Right kidney (tissue), 1 donor: ENCODE measurements around the gene STXBP4.

Source experiments
- DNase-seq: peaks from one replicate; pipeline ENCODE4 v3.0.0-alpha.2; 2016

The STXBP4 gene

GRCh38 chr17:55120651-55121050 is 152.1 kb downstream of the STXBP4 start:
- no peak for DNase-seq

DNA sequence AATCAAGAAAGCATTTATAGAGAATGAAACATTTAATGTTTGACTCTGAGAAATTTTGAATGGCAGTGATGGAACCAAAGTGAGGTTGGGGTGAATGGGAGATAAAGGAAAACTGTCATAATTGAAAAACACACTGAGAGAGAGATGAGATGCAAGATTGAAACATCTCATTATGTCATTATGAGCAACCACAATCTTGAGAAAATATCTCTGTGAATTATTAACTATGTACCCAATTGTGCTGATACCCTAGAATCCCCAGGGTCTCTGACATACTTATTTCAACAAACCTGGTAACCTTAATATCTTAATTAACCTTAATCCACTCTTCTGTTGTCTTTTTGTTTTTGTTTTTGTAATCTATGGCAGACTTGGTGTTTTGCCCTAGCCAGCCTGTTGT is 152.7 kb downstream of the STXBP4 start:
- DNase-seq = no peak

DNA sequence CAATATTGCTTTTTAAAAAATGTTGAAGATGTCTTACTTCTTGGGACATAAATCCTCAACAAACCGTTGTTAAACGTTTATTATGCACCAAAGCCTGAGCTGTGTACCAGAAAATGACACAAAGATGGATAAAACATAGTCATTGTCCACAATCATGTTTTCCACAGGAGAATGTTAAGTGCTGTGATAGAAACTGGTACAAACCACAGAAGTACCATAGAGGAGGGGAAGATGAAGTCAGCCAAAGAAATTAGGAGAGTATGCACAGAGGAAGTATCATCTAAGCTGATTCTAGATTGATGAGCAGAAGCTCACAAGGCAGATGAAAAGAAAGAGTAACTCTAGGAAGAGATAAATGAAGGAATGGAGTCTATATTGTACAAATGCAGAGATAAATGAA is 153.5 kb downstream of the STXBP4 start:
- DNase-seq = no peak

- DNase-seq = no peak
Measured at GRCh38 chr17:55124730-55125360, 156.3 kb downstream of the STXBP4 start.

- DNase-seq = no peak
Measured at GRCh38 chr17:55133583-55133982, 165.0 kb downstream of the STXBP4 start.

DNA sequence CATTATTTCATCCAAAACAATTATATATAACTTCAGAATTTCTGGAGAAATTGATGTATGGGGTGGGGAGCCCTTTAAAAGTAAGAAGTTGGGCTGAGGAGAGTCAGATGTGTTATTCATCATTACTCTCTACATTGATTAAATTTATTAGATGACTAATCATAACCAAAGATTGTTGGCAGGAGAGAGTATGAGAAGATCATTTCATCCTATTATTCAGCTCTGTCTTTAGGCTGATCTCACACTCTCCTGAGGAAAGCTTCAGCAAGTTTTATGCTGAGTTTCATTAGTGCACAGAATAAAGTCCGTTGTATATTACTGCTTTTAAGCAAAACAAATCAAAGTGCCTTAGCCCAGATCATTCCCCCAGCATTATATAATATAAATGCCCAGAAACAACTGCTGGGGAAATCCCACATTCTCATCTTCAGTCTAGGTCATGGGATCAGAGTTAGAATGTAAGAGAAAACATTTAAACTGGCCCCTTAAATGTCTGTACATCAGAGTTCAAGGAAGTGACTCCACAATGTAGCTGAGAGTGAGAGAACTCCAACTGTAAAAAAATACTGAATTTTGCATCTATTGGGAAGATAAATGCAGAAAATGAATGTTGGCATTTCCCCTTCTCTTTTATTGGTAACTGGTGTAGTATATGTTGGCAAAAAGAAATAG is 166.1 kb downstream of the STXBP4 start:
- DNase-seq = no peak

DNA sequence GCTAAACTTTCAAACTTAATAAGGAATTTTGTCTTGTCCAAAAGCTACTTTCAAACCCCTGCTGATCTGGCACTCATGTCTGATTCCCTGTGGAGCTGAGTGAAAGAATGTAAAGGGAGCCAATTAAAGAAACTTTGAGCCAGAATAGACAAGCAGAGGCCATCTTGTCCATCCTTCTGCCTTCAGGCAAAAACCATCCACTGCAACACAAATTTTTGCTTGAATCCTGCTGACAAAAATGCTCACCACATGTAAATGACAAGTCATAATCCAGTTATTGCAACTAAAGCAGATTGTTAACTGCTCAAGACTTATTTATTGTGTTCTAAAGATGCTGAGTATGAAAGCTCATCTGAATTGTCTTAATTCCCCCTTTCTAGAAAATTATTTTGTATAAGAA is 172.2 kb downstream of the STXBP4 start:
- DNase-seq = no peak

DNA sequence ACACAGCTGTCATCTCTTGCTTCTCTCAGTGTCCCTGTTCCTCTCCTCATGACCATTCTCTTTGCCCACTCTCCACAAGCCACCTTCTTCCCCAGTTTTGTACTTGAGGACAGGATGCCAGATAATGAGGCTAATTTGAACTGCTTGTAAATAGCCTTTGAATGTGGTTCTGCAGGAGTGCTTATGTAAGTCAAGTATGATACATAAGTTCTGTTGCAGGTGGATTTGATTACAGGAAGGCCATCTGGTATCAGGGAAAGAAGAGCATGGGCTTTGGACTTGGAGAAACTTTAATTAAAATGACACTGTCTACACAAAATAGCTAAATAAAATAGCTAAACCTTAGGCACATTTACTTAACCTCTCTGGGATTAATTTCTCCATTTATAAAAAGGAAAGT is 176.0 kb downstream of the STXBP4 start:
- no peak for DNase-seq

DNA sequence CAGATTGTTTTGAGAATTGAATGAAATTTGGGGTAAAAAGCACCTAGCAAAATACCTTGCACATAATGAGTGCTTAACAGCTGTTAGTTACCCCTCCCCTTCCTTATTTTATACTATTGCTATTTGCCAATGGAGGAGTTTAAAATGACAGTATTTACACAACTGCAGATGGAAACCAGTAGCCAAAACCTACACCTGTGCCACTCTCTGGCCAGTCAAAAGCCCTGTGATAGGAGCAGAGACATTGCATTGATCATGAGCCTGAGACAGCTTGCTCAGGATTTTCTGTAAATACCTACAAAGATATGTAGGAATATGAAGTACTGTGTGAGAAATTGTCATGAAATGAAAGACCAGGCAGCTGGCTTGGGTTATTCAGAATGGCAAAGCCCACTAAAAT is 180.9 kb downstream of the STXBP4 start:
- DNase-seq = no peak

DNA sequence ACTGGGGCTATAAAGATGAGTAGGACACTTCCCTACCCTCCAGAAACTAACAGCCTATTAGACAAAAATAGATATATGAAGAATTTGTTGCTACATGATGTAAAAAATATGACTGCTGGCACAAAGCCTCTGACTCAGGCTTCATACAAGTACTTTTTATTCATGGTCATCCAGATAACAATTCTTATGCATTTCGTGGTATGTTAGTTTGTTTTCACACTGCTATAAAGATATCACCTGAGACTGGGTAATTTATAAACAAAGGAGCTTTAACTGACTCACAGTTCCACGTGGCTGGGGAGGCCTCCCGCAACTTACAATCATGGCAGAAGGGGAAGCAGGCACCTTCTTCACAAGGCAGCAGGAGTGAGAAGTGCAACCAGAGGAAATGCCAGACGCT is 183.7 kb downstream of the STXBP4 start:
- no peak for DNase-seq

GRCh38 chr17:55154101-55154500 is 185.5 kb downstream of the STXBP4 start:
- no peak for DNase-seq

- DNase-seq = no peak
Measured at GRCh38 chr17:55155856-55156560, 187.4 kb downstream of the STXBP4 start.

GRCh38 chr17:55157165-55157564 is 188.6 kb downstream of the STXBP4 start:
- DNase-seq = no peak

GRCh38 chr17:55158439-55158838 is 189.9 kb downstream of the STXBP4 start:
- DNase-seq = no peak

DNA sequence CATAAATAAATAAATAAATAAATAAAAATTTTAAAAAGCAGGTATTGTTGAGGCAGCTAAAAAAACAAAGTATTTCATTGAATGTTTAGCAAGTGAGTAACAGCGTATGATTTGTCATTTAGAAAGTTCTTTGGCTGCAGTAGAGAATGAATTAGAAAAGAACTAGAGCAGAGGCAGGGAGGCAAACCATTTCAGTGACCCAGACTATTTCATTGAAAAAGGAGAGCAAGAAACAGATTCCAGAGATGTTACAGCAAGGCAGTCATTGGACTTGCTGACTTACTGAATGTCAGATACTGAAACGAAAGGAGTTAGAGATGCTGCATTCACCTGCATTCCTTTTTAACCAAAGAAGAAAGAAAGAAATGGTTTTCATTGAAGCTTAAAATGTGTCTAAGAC is 190.7 kb downstream of the STXBP4 start:
- no peak for DNase-seq

DNA sequence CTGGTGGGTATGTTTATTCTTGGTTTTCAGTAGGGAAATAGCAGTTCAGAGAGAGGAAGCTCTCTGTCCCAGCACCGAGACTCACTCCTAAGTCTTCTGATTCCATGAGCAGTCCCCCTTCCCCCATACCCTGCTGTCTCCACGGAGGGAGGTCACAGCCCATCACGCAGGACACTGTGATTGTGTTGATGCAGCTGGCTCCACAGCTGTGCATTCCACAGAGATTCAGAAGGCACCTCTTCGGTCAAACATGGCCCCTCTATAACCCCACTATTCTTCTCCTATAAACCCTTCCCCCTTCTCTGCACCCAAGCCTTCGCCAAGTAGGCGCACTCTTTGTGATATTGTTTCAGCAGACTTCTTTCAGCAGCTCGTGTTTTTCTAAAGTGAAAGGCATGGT is 191.9 kb downstream of the STXBP4 start:
- DNase-seq = no peak

DNA sequence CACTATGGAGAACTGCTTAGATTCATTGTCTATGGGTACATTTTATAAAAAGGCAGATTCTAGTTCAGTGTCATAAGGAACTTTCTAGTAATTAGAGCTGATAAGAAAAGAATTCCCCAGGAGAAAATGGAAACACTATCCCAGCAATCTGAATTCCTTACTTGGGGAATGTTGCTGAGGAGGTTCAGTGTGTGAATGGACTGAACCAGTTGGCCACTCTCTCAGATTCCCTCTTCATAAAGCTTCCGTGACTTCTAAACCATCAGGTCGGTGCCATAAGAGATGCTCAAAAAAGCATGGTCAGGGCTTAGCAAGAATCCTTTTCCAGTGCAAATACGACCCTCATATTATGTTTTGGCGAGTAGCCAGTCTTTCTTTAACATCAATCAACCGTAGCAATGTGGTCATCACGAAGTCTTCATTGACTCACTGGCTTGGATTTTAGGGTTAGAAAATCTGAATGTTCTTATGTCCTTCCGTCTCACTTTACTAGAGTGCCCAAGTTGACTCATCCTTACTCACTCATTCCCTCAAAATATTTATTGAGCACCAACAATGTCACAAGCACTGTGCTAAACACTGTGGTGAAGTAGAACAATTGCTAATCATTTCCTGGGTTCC is 193.5 kb downstream of the STXBP4 start:
- DNase-seq = no peak

- no peak for DNase-seq
Measured at GRCh38 chr17:55162556-55162946, 194.0 kb downstream of the STXBP4 start.

DNA sequence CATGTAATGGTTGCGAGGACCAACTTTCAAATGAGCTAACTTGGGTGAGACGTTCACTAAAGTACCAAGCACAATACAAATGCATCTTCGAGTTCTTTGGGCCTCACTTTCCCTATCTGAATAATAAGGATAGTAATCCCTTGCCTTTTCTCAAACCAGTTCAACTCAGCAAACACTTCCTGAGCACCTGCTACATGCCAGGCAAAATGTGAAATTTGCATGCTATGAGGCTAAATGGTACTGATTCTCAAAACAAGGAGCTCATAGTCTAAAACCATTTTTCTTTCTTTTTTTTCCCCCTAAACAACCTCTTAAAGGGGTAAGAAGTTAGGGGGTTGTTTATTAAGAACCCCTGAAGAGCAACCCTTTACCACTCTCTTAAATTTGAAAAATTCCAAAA is 194.8 kb downstream of the STXBP4 start:
- no peak for DNase-seq

GRCh38 chr17:55166506-55166905 is 197.9 kb downstream of the STXBP4 start:
- DNase-seq = no peak

- no peak for DNase-seq
Measured at GRCh38 chr17:55167024-55167725, 198.6 kb downstream of the STXBP4 start.

- DNase-seq = no peak
Measured at GRCh38 chr17:55168958-55169687, 200.6 kb downstream of the STXBP4 start.
